Measurements from ENCODE around the gene SANBR. TPM values are rescaled to one million over a fixed set of nuclear protein-coding genes. Genes with fewer than 3 reads are reported as not detected.
"Not testable (repeated sequence)": the region's sequence is repeated elsewhere in the genome, so short reads cannot be mapped to it uniquely, and the experiment has no call there.

The SANBR gene
- 11.4 and 13.6 TPM in 2 replicates for total RNA-seq (2014; rRNA removed; shearing (Covaris generic))

GRCh38 chr2:61065714-61066709 lies at the start of gene SANBR:
Gene SANBR (plus strand): TSS chr2:61065871. CDS start chr2:61070351, 4,480 bp downstream.
- H3K27ac ChIP-seq, result peak within 1 kb of the TSS; percentile 27
- H3K4me1 ChIP-seq (replicated peaks), result no peaks in the 10 kb centered on the region; the same call in 1 of the 2 replicates
- DNase-seq (ENCODE audit: low read depth in 1 of 2, low spot score in 2 of 2), result peak; percentile 87 to 89
- H3K9me3 ChIP-seq (replicated peaks), result no peaks in the 10 kb centered on the region
- peak within 1 kb of the TSS; percentile 93 for H3K4me3 ChIP-seq
- peaks cover 30% of the 10 kb centered on the region for H3K36me3 ChIP-seq
- no peaks in the 10 kb centered on the region for H3K27me3 ChIP-seq (replicated peaks)

GRCh38 chr2:61015976-61016375 lies 49.7 kb upstream of the SANBR start:
- DNase-seq (ENCODE audit: low read depth in 1 of 2, low spot score in 2 of 2), result no peak
- Histone ChIP-seq H3K36me3 (peaks cover 7% of the 10 kb centered on the region), H3K27ac (no peak overlapping the region), H3K4me1 (replicated peaks) (peaks cover 5% of the 10 kb centered on the region; the same call in 1 of the 2 replicates), H3K4me3 (peak overlapping the region; percentile 74), H3K9me3 (replicated peaks) (no peaks in the 10 kb centered on the region), H3K27me3 (replicated peaks) (no peaks in the 10 kb centered on the region)

GRCh38 chr2:61016392-61017002 lies 49.2 kb upstream of the SANBR start:
- Histone ChIP-seq H3K27ac (no peak overlapping the region), H3K9me3 (replicated peaks) (no peaks in the 10 kb centered on the region)
- DNase-seq (ENCODE audit: low read depth in 1 of 2, low spot score in 2 of 2), result peak in 1 of 2 experiments; percentile 4

GRCh38 chr2:61017003-61017555 lies 48.6 kb upstream of the SANBR start:
- Histone ChIP-seq H3K9me3 (replicated peaks) (no peaks in the 10 kb centered on the region), H3K27ac (peak overlapping the region; percentile 19), H3K27me3 (replicated peaks) (no peaks in the 10 kb centered on the region), H3K4me1 (replicated peaks) (peaks cover 4% of the 10 kb centered on the region; the same call in 1 of the 2 replicates), H3K36me3 (peaks cover 17% of the 10 kb centered on the region), H3K4me3 (peak overlapping the region; percentile 74)
- peak; percentile 61 to 87 for DNase-seq (ENCODE audit: low read depth in 1 of 2, low spot score in 2 of 2)

More at GRCh38 chr2:61016392-61017002, 49.2 kb upstream of the SANBR start:
- peaks cover 5% of the 10 kb centered on the region; the same call in 1 of the 2 replicates for H3K4me1 ChIP-seq (replicated peaks)
- H3K4me3 ChIP-seq, result peak overlapping the region; percentile 74
- no peaks in the 10 kb centered on the region for H3K27me3 ChIP-seq (replicated peaks)
- peaks cover 12% of the 10 kb centered on the region for H3K36me3 ChIP-seq

GRCh38 chr2:61017556-61018317 lies 47.9 kb upstream of the SANBR start, which contains the start of the genes PEX13 and PUS10:
Gene PEX13 (plus strand): TSS chr2:61017720. CDS start chr2:61017760, 40 bp downstream.
Gene PUS10 (minus strand): TSS chr2:61018255. CDS start chr2:61011890, 6,365 bp downstream.
- peak; percentile 68 to 85 for DNase-seq (ENCODE audit: low read depth in 1 of 2, low spot score in 2 of 2)
- peak within 1 kb of the TSS; percentile 74 for H3K4me3 ChIP-seq
- H3K36me3 ChIP-seq, result peaks cover 22% of the 10 kb centered on the region
- H3K27ac ChIP-seq, result peak within 1 kb of the TSS; percentile 19
- H3K4me1 ChIP-seq (replicated peaks), result no peaks in the 10 kb centered on the region; the same call in 1 of the 2 replicates
- H3K27me3 ChIP-seq (replicated peaks), result no peaks in the 10 kb centered on the region
- H3K9me3 ChIP-seq (replicated peaks), result no peaks in the 10 kb centered on the region

- Histone ChIP-seq H3K27ac (peak overlapping the region; percentile 19), H3K27me3 (replicated peaks) (no peaks in the 10 kb centered on the region), H3K36me3 (peaks cover 22% of the 10 kb centered on the region), H3K4me3 (peak overlapping the region; percentile 74), H3K9me3 (replicated peaks) (no peaks in the 10 kb centered on the region), H3K4me1 (replicated peaks) (no peaks in the 10 kb centered on the region; the same call in 1 of the 2 replicates)
- DNase-seq (ENCODE audit: low read depth in 1 of 2, low spot score in 2 of 2), result peak in 1 of 2 experiments; percentile 34
Measured at GRCh38 chr2:61018318-61018755, 47.3 kb upstream of the SANBR start.

GRCh38 chr2:61018798-61019197 lies 46.9 kb upstream of the SANBR start:
- Histone ChIP-seq H3K27me3 (replicated peaks) (no peaks in the 10 kb centered on the region), H3K4me1 (replicated peaks) (no peaks in the 10 kb centered on the region; the same call in 1 of the 2 replicates), H3K9me3 (replicated peaks) (no peaks in the 10 kb centered on the region), H3K4me3 (peak overlapping the region; percentile 74), H3K36me3 (peaks cover 22% of the 10 kb centered on the region), H3K27ac (no peak overlapping the region)
- DNase-seq (ENCODE audit: low read depth in 1 of 2, low spot score in 2 of 2), result no peak

- no peak overlapping the region for H3K4me3 ChIP-seq
- no peak for DNase-seq (ENCODE audit: low read depth in 1 of 2, low spot score in 2 of 2)
- H3K4me1 ChIP-seq (replicated peaks), result no peaks in the 10 kb centered on the region; the same call in 1 of the 2 replicates
- no peaks in the 10 kb centered on the region for H3K27me3 ChIP-seq (replicated peaks)
- peaks cover 22% of the 10 kb centered on the region for H3K36me3 ChIP-seq
- no peaks in the 10 kb centered on the region for H3K9me3 ChIP-seq (replicated peaks)
- no peak overlapping the region for H3K27ac ChIP-seq
Measured at GRCh38 chr2:61021228-61021660, 44.4 kb upstream of the SANBR start.

- peaks cover 22% of the 10 kb centered on the region for H3K36me3 ChIP-seq
- H3K27ac ChIP-seq, result no peak overlapping the region
- no peak overlapping the region for H3K4me3 ChIP-seq
- H3K9me3 ChIP-seq (replicated peaks), result no peaks in the 10 kb centered on the region
- H3K4me1 ChIP-seq (replicated peaks), result no peaks in the 10 kb centered on the region; the same call in 1 of the 2 replicates
- no peak for DNase-seq (ENCODE audit: low read depth in 1 of 2, low spot score in 2 of 2)
- no peaks in the 10 kb centered on the region for H3K27me3 ChIP-seq (replicated peaks)
Measured at GRCh38 chr2:61023670-61024069, 42.0 kb upstream of the SANBR start.

- H3K9me3 ChIP-seq (replicated peaks), result peaks cover 4% of the 10 kb centered on the region; the same call in 1 of the 2 replicates
- no peak overlapping the region for H3K4me3 ChIP-seq
- DNase-seq (ENCODE audit: low read depth in 1 of 2, low spot score in 2 of 2), result no peak
- peaks cover 46% of the 10 kb centered on the region for H3K36me3 ChIP-seq
- H3K27me3 ChIP-seq (replicated peaks), result no peaks in the 10 kb centered on the region
- H3K4me1 ChIP-seq (replicated peaks), result no peaks in the 10 kb centered on the region
- no peak overlapping the region for H3K27ac ChIP-seq
Measured at GRCh38 chr2:61029533-61029932, 36.1 kb upstream of the SANBR start.

- not testable (repeated sequence) for H3K27me3 ChIP-seq (replicated peaks); DNase-seq (ENCODE audit: low read depth in 1 of 2, low spot score in 2 of 2); H3K4me1 ChIP-seq (replicated peaks); H3K4me3 ChIP-seq; H3K9me3 ChIP-seq (replicated peaks); H3K27ac ChIP-seq
- H3K36me3 ChIP-seq, result peaks cover 52% of the 10 kb centered on the region
Measured at GRCh38 chr2:61034592-61034991, 31.1 kb upstream of the SANBR start.

GRCh38 chr2:61036643-61037042 lies 29.0 kb upstream of the SANBR start:
- H3K27me3 ChIP-seq (replicated peaks); H3K27ac ChIP-seq; H3K4me3 ChIP-seq; H3K9me3 ChIP-seq (replicated peaks); H3K4me1 ChIP-seq (replicated peaks); DNase-seq (ENCODE audit: low read depth in 1 of 2, low spot score in 2 of 2): not testable (repeated sequence)
- peaks cover 40% of the 10 kb centered on the region for H3K36me3 ChIP-seq
